GM21529 (cell line): ENCODE measurements around the gene CCL14.

Experiments used
- ATAC-seq: cut with Tn5 transposase; IDR thresholded peaks from one replicate; pipeline ENCODE4 v1.9.1; 2021; ENCODE audit not compliant: unreplicated experiment

CCL14 gene

DNA sequence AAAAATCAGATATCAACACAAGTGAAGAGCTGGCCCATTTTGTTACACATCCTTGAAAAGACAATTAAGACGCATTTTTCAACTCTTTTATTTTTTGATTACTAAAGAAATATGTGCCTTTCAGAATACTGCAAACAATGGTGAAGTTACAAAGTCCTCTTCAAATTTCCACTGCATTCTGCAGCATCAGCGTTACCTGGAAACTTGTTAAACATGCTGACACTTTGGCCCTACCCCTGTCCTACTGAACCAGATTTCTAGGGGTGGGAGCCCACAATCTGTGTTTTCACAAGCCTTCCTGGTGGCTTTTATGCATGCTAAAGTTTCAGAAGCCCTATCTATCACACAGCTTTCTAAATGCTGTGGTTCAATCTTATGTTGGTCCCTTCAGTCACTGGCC is 4.5 kb upstream of the CCL14 start:
- no peak for ATAC-seq

DNA sequence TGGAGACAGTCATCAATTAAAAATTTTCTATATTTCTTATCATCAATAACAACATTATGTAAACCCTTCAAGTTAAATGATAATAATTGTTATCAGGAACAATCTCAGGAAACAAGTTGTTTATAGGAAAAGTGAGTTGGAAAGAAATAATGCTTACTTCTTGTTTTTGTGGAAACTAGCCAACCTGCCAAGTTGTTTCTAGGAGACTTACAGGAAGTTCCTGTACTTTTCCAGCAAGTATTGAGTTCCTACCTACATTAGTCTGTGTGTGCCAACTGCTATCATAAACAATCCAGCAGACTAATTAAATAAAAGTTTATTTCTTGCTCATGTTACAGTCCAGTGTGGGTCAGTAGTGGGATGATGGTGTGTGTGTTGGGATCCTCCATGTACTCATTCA is 1.6 kb upstream of the CCL14 start:
- no peak for ATAC-seq

DNA sequence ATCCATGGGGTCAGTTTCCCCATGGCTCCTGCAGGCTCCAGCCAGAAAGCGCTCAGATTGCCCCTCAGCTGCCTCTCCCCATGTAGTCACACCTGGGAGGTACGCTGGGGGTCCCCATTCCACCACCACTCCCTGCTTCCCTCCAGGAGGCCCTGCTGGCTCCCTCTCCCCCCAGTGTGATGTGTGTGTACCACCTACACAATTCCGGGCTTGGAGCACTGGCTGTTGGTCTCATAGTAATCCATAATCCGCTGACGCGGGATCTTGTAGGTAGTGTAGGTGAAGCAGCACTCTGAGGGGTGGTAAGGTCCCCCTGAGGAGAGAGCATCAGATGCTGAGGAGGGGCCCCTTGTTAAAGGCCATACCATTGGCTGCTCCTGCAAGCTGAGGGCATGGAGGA is 2.4 kb downstream of the CCL14 start:
- no peak for ATAC-seq

DNA sequence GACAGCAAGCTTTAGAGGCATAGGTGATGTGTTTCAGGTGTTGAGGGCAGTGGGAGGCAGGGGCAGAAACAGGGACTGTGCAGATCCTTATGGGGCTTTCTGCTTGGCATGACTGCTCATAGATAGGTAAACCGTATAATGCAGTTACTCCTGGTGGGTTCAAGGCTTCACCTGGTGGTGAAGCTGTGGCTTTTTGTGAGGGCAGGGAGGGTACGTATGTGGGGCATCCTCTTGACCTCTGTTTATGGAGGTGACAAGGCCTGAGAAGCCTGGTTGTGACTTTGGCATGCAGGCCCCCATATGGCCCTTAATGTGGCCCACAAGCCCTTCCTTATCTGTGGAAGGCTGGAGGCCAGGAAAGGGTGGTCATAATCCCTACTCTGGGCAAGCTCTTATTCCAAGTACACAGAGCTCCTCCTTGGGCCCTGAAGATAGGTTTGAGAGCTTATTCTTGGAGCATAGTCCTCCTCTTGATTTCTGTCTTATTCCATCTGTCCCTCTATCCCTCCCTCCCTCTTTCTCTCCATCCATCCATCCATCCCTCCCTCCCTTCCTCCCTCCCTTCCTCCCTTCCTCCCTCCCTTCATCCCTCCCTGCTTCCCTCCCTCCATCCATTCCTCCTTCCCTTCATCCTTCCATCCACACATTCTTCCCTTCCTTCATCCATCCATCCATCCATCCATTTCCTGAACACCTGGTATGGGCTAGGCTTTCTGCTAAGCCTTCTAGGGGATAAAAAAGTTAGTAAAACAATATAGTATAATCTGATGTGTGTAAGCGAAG is 3.9 kb downstream of the CCL14 start:
- ATAC-seq, result no peak

DNA sequence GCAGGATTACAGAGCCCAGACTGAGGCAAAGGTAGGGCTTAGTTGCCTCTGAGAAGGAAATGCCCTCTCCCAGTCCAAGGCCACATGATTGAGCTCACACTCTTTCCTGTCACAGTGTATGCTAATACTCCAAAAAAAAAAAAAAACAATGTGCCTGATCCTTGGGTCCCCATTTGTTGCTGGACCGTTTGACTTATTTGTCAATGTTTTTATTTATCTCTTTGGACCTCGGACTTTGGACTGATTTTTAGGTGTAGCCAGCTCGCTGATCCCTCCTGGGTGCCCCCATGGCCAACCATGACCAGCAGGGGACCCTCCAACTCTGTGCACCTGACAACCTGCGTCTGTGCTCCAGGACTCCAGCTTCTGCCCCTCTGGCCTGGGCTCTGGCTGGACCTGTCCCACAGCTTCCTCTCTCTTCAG is 4.6 kb downstream of the CCL14 start:
- ATAC-seq, result no peak

DNA sequence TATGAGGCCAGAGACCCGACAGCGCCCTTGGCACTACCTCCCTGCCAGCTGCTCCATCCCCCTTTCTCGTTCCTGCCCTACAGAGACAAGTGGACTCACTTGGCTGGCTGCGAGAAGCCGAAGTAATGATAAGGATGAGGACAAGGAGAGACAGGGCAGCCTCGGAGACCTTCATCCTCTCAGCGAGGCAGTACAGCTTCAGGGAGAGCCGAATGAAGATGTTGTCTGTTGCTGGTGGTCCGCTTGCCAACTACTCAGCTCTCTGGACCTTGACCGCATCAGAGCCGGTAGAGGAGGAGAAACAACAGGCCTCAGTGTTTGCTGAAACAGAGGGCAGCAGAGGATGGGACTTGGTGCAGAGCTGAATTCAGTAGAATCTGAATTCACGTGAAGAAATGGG is 5.3 kb downstream of the CCL14 start, which contains the start of gene CCL16:
TSS of gene CCL16 (minus strand) at position 252 of the 400 bp plus-strand sequence. CDS start at position 175, 77 bp downstream.
- ATAC-seq, result no peak

DNA sequence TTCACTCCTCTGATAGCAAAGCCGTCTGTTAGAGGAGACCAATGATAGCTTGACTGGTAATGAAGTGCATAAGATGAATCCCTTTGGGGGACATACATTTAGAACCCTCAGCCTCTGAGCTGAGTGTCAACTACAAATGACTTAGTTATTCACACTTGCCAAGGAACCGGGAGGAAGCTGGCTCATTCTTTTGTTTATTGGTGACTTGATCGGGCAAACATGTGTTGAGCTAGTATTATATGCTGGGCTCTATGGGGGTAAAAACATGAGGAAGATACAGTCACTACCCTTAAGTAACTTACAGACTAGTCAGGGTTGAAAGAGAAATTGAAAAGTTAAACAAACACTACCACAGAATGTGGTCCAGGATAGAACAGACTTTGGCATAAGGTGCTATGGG is 8.2 kb downstream of the CCL14 start:
- ATAC-seq, result no peak

DNA sequence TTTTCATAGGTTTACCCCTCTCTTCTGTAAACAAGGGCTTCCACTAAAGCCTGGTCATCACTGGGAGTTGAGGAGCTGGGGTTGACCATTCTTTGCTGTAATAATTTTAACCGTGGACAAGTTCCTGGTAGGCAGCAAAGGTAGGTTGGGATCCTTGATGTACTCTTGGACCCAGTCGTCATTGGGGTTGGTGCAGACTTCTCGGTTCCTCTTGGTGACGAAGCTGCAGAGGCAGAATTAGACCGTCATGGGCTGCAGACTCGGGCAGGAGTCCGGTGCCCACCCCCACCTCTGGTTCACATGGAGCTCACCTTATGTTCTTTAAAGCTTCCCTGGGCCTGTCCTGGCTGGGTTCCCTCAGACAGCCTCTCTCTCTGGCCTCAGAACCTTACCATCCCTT is 9.0 kb downstream of the CCL14 start:
- ATAC-seq, result no peak

DNA sequence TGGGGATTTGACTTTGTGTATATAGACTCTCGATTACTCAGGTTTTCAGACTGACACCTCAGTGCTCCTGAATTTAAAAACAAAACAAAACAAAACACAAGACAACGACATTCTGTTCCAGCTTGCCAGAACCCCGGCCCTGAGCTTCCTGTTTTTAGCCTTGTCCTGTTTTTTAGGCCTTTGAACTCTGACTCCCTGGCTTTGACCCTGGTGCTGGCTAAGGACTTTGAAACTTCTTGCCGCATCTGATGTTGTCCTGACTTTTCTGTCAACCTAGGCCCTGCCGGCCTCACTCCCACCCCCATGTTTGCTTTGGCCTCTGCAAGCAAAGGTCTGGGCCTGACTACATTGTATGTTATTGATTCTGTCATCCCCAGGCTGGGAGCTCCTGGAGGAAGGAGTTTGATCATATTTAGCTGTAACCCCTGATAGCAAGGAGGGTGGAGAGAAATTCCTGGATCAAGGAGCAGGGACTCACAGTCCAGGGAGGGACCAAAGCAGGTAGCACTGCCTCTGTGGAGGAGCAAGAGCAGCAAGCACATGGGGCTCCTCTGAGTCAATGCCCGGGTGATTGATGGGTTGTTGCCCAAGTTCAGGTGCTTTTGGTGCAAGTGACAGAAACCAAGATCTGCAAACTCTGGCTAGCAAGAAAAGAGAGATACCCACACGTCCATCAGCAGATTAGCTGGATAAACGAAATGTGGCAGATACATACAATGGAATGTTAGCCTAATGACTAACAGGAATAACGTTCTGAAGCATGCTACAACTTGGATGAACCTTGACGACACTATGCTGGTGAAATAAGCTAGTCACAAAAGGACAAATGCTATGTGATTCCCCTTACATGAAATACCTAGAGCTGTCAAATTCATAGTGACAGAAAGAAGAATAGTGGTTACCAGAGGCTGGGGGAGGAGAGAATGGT is 12.9 kb downstream of the CCL14 start:
- ATAC-seq, result no peak

DNA sequence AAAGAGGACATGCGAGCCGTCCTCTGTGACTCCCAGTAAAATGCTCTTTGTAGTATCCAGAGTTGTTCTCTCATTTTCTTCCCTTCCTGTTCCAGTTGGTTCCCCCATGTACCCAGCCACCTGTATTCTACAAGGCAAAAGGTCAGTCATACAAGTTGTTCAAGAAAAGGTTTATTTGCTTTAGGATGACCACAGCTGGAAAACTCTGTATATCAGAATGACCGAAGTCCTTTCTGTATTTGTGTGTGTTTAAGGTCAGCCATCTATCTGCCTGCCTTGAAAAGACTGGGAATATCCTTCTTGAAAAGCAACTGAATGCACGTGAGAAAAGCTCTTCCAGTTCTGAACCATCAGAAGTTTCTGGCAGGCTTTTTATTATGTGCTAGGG is 13.6 kb downstream of the CCL14 start:
- ATAC-seq, result no peak

DNA sequence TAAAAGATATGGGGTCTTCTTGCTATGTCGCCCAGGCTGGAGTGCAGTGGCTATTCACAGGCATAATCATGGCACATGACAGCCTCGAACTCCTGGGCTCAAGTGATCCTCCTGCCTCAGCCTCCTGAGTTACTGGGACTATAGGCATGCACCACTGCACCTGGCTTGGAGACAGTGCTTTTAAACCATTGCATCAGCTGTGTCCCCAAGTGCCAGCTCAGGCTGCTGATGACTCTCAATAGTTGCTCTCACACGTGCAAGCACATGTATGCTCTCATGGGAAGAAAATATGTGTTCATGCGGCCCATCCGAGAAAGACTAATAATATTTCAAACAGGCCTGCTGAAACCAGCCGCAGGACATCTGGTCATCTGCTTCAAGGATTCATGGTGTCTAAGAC is 14.0 kb downstream of the CCL14 start:
- ATAC-seq, result no peak

DNA sequence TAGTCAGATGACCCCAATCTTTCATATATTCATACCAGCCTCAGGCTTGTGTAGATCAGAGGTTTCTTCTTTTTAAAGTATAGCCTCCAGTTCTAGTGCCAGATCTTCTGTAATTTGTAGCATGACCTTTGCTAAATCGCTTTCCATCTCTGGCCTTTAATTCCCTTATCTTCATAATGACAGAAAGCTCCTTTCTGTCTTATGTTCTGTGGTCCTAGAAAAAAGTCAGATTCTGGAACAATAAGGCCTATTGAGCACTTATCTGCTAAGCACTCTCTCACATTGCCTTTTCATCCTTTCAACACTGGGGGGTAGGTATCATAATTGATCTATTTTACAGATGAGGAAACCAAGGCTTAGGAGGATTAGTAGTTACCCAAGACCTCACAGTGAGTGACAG is 14.5 kb downstream of the CCL14 start:
- no peak for ATAC-seq

DNA sequence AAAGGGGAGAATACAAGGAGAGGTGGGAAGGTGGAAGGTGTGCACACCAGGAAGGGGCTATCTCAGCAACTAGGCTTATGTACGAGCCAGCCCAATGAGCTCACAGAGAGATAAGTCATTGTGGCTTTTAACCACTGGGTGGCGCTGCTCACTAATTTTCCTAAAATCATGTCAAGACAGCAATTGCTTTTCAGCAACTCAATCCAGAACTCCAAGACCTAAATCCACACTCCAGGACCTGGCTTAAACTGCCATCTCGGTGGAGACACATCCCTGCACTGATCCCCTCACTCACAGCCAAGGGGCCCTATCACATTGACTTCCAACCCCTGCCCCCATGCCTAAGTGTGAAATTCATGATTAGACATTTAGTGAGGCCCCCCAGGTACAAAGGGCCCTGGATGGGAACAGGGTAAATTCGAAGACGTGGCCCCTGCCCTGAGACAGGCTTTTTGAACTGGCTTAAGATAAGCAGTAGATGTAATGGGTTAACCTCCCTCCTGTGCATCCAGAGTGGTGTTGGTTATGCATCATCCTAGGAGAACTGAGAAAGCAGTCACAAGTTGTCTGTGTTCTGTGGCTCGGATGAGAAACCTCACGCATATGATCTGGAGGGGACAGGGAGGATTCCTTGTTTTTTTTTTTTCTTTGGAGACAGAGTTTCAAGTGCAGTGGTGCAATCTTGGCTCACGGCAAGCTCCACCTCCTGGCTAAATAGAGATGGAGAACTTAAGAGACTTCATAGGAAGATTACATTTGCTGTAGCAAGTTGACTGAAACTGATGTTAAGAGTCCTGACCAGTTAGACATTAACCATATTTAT is 16.8 kb downstream of the CCL14 start:
- ATAC-seq, result no peak

DNA sequence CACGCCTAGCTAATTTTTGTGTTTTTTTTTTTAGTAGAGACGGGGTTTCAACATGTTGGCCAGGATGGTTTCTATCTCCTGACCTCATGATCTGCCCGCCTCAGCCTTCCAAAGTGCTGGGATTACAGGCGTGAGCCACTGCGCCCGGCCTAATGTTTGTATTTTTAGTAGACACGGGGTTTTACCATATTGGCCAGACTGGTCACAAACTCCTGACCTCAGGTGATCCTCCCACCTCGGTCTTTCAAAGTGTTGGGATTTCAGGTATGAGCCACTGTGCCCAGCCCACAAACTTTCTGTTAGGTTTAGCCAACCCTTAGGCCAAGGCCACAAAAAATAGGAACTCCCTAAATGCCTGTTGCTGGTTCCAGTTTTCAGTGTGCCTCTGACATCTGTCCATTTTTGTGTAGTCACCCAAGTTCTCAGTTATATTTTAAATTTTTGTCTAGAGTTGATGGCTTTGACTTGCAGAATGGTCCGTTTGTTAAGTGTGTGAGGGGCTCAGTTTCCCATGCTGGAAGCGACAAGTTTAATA is 17.9 kb downstream of the CCL14 start:
- no peak for ATAC-seq

DNA sequence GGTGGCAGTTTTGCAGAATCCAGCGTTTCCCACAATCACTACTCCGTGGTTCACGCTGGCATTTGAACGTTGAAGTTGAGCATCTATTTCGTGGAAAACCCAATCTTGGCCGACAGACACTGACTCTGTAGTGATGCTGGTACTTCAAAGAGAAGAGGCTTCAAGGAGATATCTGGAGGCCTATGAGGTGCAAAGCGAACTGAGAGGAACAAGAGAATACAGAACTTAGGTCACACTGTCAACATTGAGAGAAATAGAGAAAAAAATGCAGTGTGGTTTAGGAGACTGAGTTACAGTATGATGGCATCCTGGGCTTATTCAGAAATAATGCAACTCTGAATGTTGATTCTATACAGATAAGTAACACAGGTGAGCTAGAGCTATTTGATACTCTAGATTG is 21.3 kb downstream of the CCL14 start:
- no peak for ATAC-seq

DNA sequence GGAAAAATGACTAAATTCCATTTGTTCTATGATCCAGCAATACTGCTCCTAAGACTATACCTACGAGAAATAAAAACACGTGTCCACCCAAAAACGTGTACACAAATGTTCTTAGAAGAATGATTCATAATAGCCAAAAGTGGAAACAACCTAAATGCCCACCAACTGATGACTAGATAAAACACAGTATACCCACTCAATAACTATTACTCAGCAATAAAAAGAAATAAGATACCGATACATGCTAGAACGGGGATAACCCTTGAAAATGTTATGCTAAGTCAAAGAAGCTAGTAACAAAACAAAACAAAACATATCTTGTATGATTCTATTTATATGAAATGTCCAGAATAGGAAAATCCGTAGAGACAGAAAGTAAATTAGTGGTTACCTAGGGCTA is 22.9 kb downstream of the CCL14 start:
- no peak for ATAC-seq

DNA sequence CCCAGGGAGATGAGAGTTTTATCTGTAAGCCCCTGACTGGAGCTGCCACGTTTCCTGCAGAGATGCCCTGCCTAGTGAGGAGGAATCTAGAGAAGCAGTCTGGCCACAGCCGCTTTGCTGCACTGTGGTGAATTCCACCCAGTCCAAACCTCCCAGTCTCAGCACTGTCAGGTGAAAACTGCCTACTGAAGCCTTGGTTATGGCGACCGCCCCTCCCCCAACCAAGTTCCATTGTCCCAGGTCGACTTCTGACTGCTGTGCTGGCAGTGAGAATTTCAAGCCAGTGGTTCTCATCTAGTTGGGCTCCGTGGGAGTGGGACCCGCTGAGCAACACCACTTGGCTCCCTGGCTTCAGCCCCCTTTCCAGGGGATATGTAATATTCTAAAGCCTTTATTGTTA is 32.8 kb downstream of the CCL14 start:
- no peak for ATAC-seq

DNA sequence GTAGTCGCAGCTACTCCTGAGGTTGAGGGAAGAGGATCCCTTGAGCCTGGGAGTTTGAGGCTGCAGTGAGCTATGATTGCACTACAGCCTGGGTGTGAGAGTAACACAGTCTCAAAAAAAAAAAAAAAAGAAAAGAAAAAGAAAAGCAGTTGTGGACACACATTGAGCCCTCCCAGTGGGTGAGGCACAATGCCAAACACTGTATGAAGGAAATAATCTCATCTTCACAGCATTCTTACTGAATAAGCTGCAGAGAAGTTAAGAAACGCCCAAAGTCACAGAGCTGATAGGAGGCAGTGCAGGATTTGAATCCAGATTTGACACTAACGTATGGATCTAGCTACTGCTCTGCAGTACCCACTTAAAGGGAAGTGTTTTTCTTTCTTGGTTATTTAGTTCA is 37.1 kb downstream of the CCL14 start:
- no peak for ATAC-seq

DNA sequence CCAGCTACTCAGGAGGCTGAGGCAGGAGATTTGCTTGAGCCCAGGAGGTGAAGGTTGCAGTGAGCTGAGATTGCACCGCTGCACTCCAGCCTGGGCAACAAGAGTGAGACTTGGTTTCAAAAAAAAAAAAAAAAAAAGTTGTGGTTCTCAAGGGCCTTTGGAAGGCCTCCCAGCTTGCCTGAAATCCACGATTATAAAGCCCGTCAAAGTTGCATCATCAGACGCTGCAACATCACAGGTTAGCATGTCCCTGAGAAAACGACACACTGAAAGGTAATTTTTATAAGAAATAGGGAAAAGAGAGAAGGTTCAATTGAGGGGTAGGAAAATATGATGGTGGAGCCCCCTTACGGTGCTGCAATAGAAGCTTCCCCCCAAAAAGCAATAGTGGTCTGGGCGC is 38.4 kb downstream of the CCL14 start:
- no peak for ATAC-seq

DNA sequence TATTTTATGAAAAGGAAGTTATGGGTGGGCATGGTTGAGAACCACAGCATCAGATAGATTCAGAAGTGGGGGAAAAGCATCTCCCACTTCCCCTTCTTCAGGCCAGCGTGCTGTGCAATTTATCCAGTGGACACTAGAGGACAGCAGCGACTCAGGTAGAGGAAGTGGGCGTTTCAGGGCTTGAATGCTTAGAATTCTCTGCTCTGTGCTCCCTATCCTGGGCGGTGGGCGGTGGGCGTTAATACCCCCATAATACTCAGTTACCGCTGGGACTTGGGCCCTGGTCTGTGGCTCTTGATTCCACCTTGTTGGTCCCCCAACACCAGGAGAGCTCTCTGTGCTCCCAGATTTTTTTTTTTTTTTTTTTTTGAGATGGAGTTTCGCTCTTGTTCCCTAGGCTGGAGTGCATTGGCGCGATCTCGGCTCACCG is 39.4 kb downstream of the CCL14 start:
- ATAC-seq, result no peak

DNA sequence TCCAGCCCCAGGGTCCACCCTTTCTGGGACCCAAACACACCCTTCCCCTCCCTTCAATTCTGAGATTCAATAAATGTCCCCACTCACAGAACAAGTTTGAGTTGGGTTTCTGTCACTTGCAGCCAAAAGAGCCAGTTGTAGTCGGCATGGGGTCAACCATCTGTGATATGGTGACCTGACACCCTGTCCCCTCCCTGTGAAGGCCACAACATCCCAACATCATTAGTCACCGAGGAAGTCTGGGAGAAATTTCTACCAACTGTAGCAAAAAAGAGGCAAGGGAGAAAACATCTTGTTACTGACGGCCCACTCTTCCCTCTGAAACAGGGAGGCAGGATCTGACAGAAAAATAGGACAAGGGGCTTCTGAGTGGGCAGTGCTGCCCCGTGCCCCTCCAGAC is 42.4 kb downstream of the CCL14 start:
- ATAC-seq, result no peak
